Mesodermal cell (in vitro differentiated cells): Measurements from ENCODE around the gene CDH23.

Experiments used
- H3K27ac ChIP-seq: 2 replicates; pipeline ENCODE4 v1.7.0; 2013; ENCODE audit warnings: mild to moderate bottlenecking, low read depth, low read length, moderate library complexity; ENCODE audit not compliant: severe bottlenecking
- H3K36me3 ChIP-seq: 2 replicates; pipeline ENCODE4 v1.7.1; 2013; ENCODE audit warnings: mild to moderate bottlenecking, low read length, moderate library complexity; ENCODE audit not compliant: control insufficient read depth, insufficient read depth
- H3K4me1 ChIP-seq: one replicate; pipeline ENCODE4 v1.7.1; 2013; ENCODE audit warnings: mild to moderate bottlenecking, low read length; ENCODE audit not compliant: insufficient read depth, control insufficient read depth, poor library complexity, severe bottlenecking
- H3K4me3 ChIP-seq: 2 replicates; pipeline ENCODE4 v1.7.0; 2013; ENCODE audit warnings: low read length, control low read depth, mild to moderate bottlenecking; ENCODE audit not compliant: insufficient read depth, poor library complexity, severe bottlenecking; ENCODE audit errors: extremely low read depth
- H3K9me3 ChIP-seq: 2 replicates; pipeline ENCODE4 v1.7.1; 2013; ENCODE audit warnings: mild to moderate bottlenecking, low read length, moderate library complexity; ENCODE audit not compliant: control insufficient read depth
- WGBS, 2 experiments: methylation state at CpG; one replicate each; pipeline ENCODE4 v1.1.5; 2013; ENCODE audit warnings: missing lambda C conversion rate in 2 of 2; ENCODE audit not compliant: insufficient coverage in 2 of 2; 5-methylcytosine and 5-hydroxymethylcytosine counted together

The CDH23 gene

GRCh38 chr10:71731791-71732190 is 335.1 kb downstream of the CDH23 start:
- peaks cover 27% of the 10 kb centered on the region for H3K4me1 ChIP-seq
- no peaks in the 10 kb centered on the region for H3K36me3 ChIP-seq
- no peaks in the 10 kb centered on the region for H3K9me3 ChIP-seq
- H3K27ac ChIP-seq, result no peak overlapping the region
- WGBS, 2 experiments, result 96% methylated on average over 11 to 12 of the region's 12 CpGs
- H3K4me3 ChIP-seq, result no peak overlapping the region

GRCh38 chr10:71734797-71735196 is 338.1 kb downstream of the CDH23 start:
- WGBS, 2 experiments, result 94 to 98% methylated on average over 5 of the region's 5 CpGs
- Histone ChIP-seq H3K4me1 (peaks cover 7% of the 10 kb centered on the region), H3K4me3 (no peak overlapping the region), H3K9me3 (no peaks in the 10 kb centered on the region), H3K27ac (no peak overlapping the region), H3K36me3 (no peaks in the 10 kb centered on the region)

- no peaks in the 10 kb centered on the region for H3K9me3 ChIP-seq
- no peak overlapping the region for H3K4me3 ChIP-seq
- WGBS, 2 experiments, result 87 to 91% methylated on average over 6 to 9 of the region's 16 CpGs
- no peaks in the 10 kb centered on the region for H3K36me3 ChIP-seq
- H3K27ac ChIP-seq, result no peak overlapping the region
- peaks cover 7% of the 10 kb centered on the region for H3K4me1 ChIP-seq
These were observed 339.2 kb downstream of the CDH23 start for GRCh38 chr10:71735709-71736569.

- Histone ChIP-seq H3K4me3 (no peak overlapping the region), H3K36me3 (no peaks in the 10 kb centered on the region), H3K4me1 (peaks cover 2% of the 10 kb centered on the region), H3K9me3 (no peaks in the 10 kb centered on the region), H3K27ac (no peak overlapping the region)
- WGBS, 2 experiments, result 77 to 81% methylated on average over 1 to 2 of the region's 2 CpGs
These were observed 339.8 kb downstream of the CDH23 start for GRCh38 chr10:71736570-71736952.

GRCh38 chr10:71737001-71737833 is 340.5 kb downstream of the CDH23 start:
- Histone ChIP-seq H3K4me3 (no peak overlapping the region), H3K36me3 (no peaks in the 10 kb centered on the region), H3K4me1 (no peaks in the 10 kb centered on the region), H3K9me3 (no peaks in the 10 kb centered on the region), H3K27ac (no peak overlapping the region)
- WGBS, 2 experiments, result 89 to 93% methylated on average over 8 to 10 of the region's 12 CpGs

- H3K27ac ChIP-seq, result no peak overlapping the region
- no peaks in the 10 kb centered on the region for H3K36me3 ChIP-seq
- no peak overlapping the region for H3K4me3 ChIP-seq
- WGBS, 2 experiments, result 100% methylated on average over 3 of the region's 3 CpGs
- H3K9me3 ChIP-seq, result no peaks in the 10 kb centered on the region
- no peaks in the 10 kb centered on the region for H3K4me1 ChIP-seq
These were observed 341.1 kb downstream of the CDH23 start for GRCh38 chr10:71737834-71738197.

DNA sequence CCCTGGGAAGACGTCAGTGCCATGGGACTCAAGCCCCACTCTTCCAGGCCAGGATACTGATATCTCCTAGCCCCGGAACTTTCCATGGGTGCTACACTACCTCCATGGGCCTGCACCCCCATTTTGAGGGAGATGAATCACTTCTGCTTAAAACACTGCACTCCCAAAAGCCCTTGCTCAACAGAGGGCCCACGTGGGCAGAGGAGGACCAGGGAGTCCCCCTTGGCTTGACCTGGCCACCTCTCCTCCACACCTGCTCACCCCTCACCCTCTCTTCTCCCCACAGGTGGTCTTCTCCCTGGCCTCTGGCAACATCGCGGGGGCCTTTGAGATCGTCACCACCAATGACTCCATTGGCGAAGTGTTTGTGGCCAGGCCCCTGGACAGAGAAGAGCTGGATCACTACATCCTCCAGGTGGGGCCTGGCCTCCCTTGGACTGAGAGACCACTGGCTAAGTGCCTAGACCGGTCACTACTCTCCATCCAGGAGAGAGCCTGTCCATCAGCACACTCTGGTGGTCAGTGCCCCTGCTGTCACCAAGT is 342.7 kb downstream of the CDH23 start:
- no peaks in the 10 kb centered on the region for H3K36me3 ChIP-seq
- H3K4me3 ChIP-seq, result no peak overlapping the region
- no peaks in the 10 kb centered on the region for H3K4me1 ChIP-seq
- no peaks in the 10 kb centered on the region for H3K9me3 ChIP-seq
- H3K27ac ChIP-seq, result no peak overlapping the region
- WGBS, 2 experiments, result 89 to 90% methylated on average over 6 to 7 of the region's 8 CpGs

- no peak overlapping the region for H3K27ac ChIP-seq
- 59 to 69% methylated on average over 7 to 8 of the region's 9 CpGs for WGBS, 2 experiments
- H3K36me3 ChIP-seq, result no peaks in the 10 kb centered on the region
- no peaks in the 10 kb centered on the region for H3K4me1 ChIP-seq
- H3K9me3 ChIP-seq, result no peaks in the 10 kb centered on the region
- H3K4me3 ChIP-seq, result no peak overlapping the region
These were observed 343.4 kb downstream of the CDH23 start for GRCh38 chr10:71740069-71740653.

- H3K4me3 ChIP-seq, result no peak overlapping the region
- no peak overlapping the region for H3K27ac ChIP-seq
- 35 to 51% methylated on average over 2 to 3 of the region's 4 CpGs for WGBS, 2 experiments
- no peaks in the 10 kb centered on the region for H3K4me1 ChIP-seq
- no peaks in the 10 kb centered on the region for H3K9me3 ChIP-seq
- no peaks in the 10 kb centered on the region for H3K36me3 ChIP-seq
These were observed 344.3 kb downstream of the CDH23 start for GRCh38 chr10:71741029-71741428.

GRCh38 chr10:71741671-71742070 is 345.0 kb downstream of the CDH23 start:
- Histone ChIP-seq H3K36me3 (no peaks in the 10 kb centered on the region), H3K4me1 (peaks cover 3% of the 10 kb centered on the region), H3K27ac (no peak overlapping the region), H3K9me3 (no peaks in the 10 kb centered on the region), H3K4me3 (no peak overlapping the region)
- 86 to 96% methylated on average over 15 to 17 of the region's 20 CpGs for WGBS, 2 experiments
